Mesenchymal stem cell (in vitro differentiated cells and primary cell): Measurements from ENCODE around the gene RAPGEF1.
"Not testable (repeated sequence)": the region's sequence is repeated elsewhere in the genome, so short reads cannot be mapped to it uniquely, and the experiment has no call there.

Source experiments
- DNase-seq: peaks from one replicate; pipeline ENCODE4 v3.0.0-alpha.2; 2013
- H2AFZ ChIP-seq: one replicate; pipeline ENCODE4 v1.6.1; 2013; ENCODE audit warnings: low read depth, mild to moderate bottlenecking, control low read depth, inconsistent platforms, low read length, moderate library complexity
- H2AK5ac ChIP-seq: 2 replicates; pipeline ENCODE4 v1.6.1; 2013; ENCODE audit warnings: low read length, moderate library complexity, mild to moderate bottlenecking, inconsistent platforms; ENCODE audit not compliant: severe bottlenecking
- H2BK120ac ChIP-seq: one replicate; pipeline ENCODE4 v1.6.1; 2013; ENCODE audit warnings: low read depth, mild to moderate bottlenecking, inconsistent platforms, low read length, moderate library complexity
- H2BK12ac ChIP-seq, 2 experiments: one replicate each; pipeline ENCODE4 v1.6.1; 2013; ENCODE audit warnings: inconsistent platforms in 2 of 2, low read length in 2 of 2, mild to moderate bottlenecking in 2 of 2, moderate library complexity in 2 of 2, control low read depth in 1 of 2
- H2BK15ac ChIP-seq: one replicate; pipeline ENCODE4 v1.6.1; 2013; ENCODE audit warnings: mild to moderate bottlenecking, low read depth, inconsistent platforms; ENCODE audit not compliant: poor library complexity, severe bottlenecking
- H2BK5ac ChIP-seq: 2 replicates; pipeline ENCODE4 v1.6.1; 2013; ENCODE audit warnings: low read depth, mild to moderate bottlenecking, low read length, control low read depth, inconsistent platforms; ENCODE audit not compliant: poor library complexity, severe bottlenecking
- H3K14ac ChIP-seq, 2 experiments: one replicate each; pipeline ENCODE4 v1.6.1; 2013; ENCODE audit warnings: inconsistent platforms in 2 of 2, low read length in 2 of 2, control low read depth in 1 of 2, mild to moderate bottlenecking in 1 of 2, moderate library complexity in 1 of 2
- H3K18ac ChIP-seq, 2 experiments: one replicate each; pipeline ENCODE4 v1.6.1; 2013; ENCODE audit warnings: inconsistent platforms in 2 of 2, low read length in 2 of 2, control low read depth in 1 of 2, low read depth in 1 of 2, mild to moderate bottlenecking in 1 of 2
- H3K23ac ChIP-seq, 2 experiments: one replicate each; pipeline ENCODE4 v1.6.1; 2013; ENCODE audit warnings: inconsistent platforms in 2 of 2, low read length in 2 of 2, mild to moderate bottlenecking in 2 of 2, moderate library complexity in 2 of 2, control low read depth in 1 of 2
- H3K27ac ChIP-seq: 2 replicates; pipeline ENCODE4 v1.5.1; 2013; ENCODE audit warnings: mild to moderate bottlenecking, moderate library complexity, low read length, control low read depth, inconsistent platforms; ENCODE audit not compliant: poor library complexity, severe bottlenecking
- H3K27me3 ChIP-seq, 2 experiments: 2 replicates each; pipeline versions ENCODE4 v1.6.1 to v1.7.0; 2013; ENCODE audit warnings: low read length in 2 of 2, mild to moderate bottlenecking in 2 of 2, moderate library complexity in 2 of 2, control low read depth in 1 of 2, inconsistent platforms in 1 of 2; ENCODE audit not compliant: control insufficient read depth in 1 of 2, insufficient read depth in 1 of 2
- H3K36me3 ChIP-seq, 2 experiments: 2 replicates each; pipeline versions ENCODE4 v1.6.1 to v1.7.0; 2013; ENCODE audit warnings: low read length in 2 of 2, control low read depth in 1 of 2, inconsistent platforms in 1 of 2, low read depth in 1 of 2, mild to moderate bottlenecking in 1 of 2; ENCODE audit not compliant: insufficient read depth in 2 of 2, control insufficient read depth in 1 of 2
- H3K4ac ChIP-seq, 2 experiments: one replicate each; pipeline ENCODE4 v1.6.1; 2013; ENCODE audit warnings: inconsistent platforms in 2 of 2, low read length in 2 of 2, mild to moderate bottlenecking in 2 of 2, moderate library complexity in 2 of 2, control low read depth in 1 of 2, low read depth in 1 of 2
- H3K4me1 ChIP-seq: 2 replicates; pipeline ENCODE4 v1.6.1; 2013; ENCODE audit warnings: low read depth, low read length, control low read depth; ENCODE audit not compliant: control insufficient read depth, insufficient read depth
- H3K4me2 ChIP-seq: 2 replicates; pipeline ENCODE4 v1.6.1; 2013; ENCODE audit warnings: low read length, mild to moderate bottlenecking, inconsistent platforms; ENCODE audit not compliant: poor library complexity, severe bottlenecking
- H3K4me3 ChIP-seq, 2 experiments: 2 replicates each; pipeline versions ENCODE4 v1.5.1 to v1.7.0; 2013; ENCODE audit warnings: low read length in 2 of 2, mild to moderate bottlenecking in 2 of 2, control low read depth in 1 of 2, low read depth in 1 of 2; ENCODE audit not compliant: insufficient read depth in 1 of 2
- H3K79me1 ChIP-seq: replicated peaks from 2 replicates; pipeline ENCODE4 v1.6.1; 2013; ENCODE audit warnings: mild to moderate bottlenecking, control low read depth, low read length, inconsistent platforms; ENCODE audit not compliant: poor library complexity, severe bottlenecking
- H3K9ac ChIP-seq: 2 replicates; pipeline ENCODE4 v1.7.0; 2013; ENCODE audit warnings: mild to moderate bottlenecking, low read length, moderate library complexity
- H3K9me3 ChIP-seq: 2 replicates; pipeline ENCODE4 v1.7.0; 2013; ENCODE audit warnings: mild to moderate bottlenecking, low read length; ENCODE audit not compliant: control insufficient read depth
- H4K8ac ChIP-seq: one replicate; pipeline ENCODE4 v1.6.1; 2013; ENCODE audit warnings: inconsistent platforms, mild to moderate bottlenecking, low read length, moderate library complexity
- H4K91ac ChIP-seq: one replicate; pipeline ENCODE4 v1.6.1; 2013; ENCODE audit warnings: mild to moderate bottlenecking, low read length, inconsistent platforms
- WGBS: methylation state at CpG from one replicate; pipeline ENCODE4 v1.1.7; 2013; ENCODE audit warnings: mixed read lengths; 5-methylcytosine and 5-hydroxymethylcytosine counted together

RAPGEF1 gene

GRCh38 chr9:131550465-131550864 lies 189.4 kb downstream of the RAPGEF1 start:
- WGBS, result 95% methylated on average over 8 of the region's 8 CpGs
- H3K23ac ChIP-seq, H4K8ac ChIP-seq, DNase-seq, H2BK12ac ChIP-seq, H3K18ac ChIP-seq, H2AFZ ChIP-seq, H3K4me2 ChIP-seq, H4K91ac ChIP-seq, H2AK5ac ChIP-seq, H3K14ac ChIP-seq, H3K9ac ChIP-seq, H2BK15ac ChIP-seq, H3K79me1 ChIP-seq, H3K9me3 ChIP-seq, H3K4me3 ChIP-seq, H2BK5ac ChIP-seq, H3K4ac ChIP-seq, H3K36me3 ChIP-seq, H2BK120ac ChIP-seq, H3K27ac ChIP-seq: not testable (repeated sequence)
- Histone ChIP-seq H3K4me1 (peaks cover 16% of the 10 kb centered on the region), H3K27me3 (peaks cover 38 to 75% of the 10 kb centered on the region in 2 experiments)

GRCh38 chr9:131549186-131549585 lies 190.7 kb downstream of the RAPGEF1 start:
- not testable (repeated sequence) for H4K8ac ChIP-seq

GRCh38 chr9:131546336-131547084 lies 193.4 kb downstream of the RAPGEF1 start:
- Histone ChIP-seq H2BK12ac (no peak overlapping the region), H3K9me3 (peaks cover 28% of the 10 kb centered on the region), H3K4me2 (peak overlapping the region; percentile 37), H4K8ac (no peak overlapping the region), H3K4ac (no peak overlapping the region), H3K23ac (no peak overlapping the region), H3K14ac (no peak overlapping the region), H3K18ac (no peak overlapping the region), H3K27me3 (peaks cover 24 to 56% of the 10 kb centered on the region in 2 experiments), H2AFZ (no peak overlapping the region), H3K79me1 (no peaks in the 10 kb centered on the region), H3K4me1 (peaks cover 18% of the 10 kb centered on the region), H2BK15ac (no peak overlapping the region), H2BK120ac (no peak overlapping the region), H2BK5ac (no peak overlapping the region), H4K91ac (no peak overlapping the region), H3K36me3 (no peaks in the 10 kb centered on the region), H3K4me3 (peak overlapping the region in 1 of 2 experiments; percentile 73), H3K27ac (no peak overlapping the region), H2AK5ac (no peak overlapping the region), H3K9ac (peak overlapping the region; percentile 51)
- WGBS, result 9% methylated on average over 46 of the region's 49 CpGs
- DNase-seq, result peak; percentile 46

More at GRCh38 chr9:131549186-131549585, 190.7 kb downstream of the RAPGEF1 start:
- Histone ChIP-seq H3K27me3 (peaks cover 31 to 76% of the 10 kb centered on the region in 2 experiments), H3K4me1 (peaks cover 18% of the 10 kb centered on the region)
- DNase-seq, H3K9me3 ChIP-seq, H3K27ac ChIP-seq, H3K9ac ChIP-seq, H2AK5ac ChIP-seq, H3K18ac ChIP-seq, H2BK12ac ChIP-seq, H3K4me3 ChIP-seq, H3K79me1 ChIP-seq, H3K23ac ChIP-seq, H2BK5ac ChIP-seq, H4K91ac ChIP-seq, H2AFZ ChIP-seq, H2BK120ac ChIP-seq, H2BK15ac ChIP-seq, H3K4ac ChIP-seq, H3K4me2 ChIP-seq, H3K14ac ChIP-seq, H3K36me3 ChIP-seq: not testable (repeated sequence)
- WGBS, result 86% methylated on average over 10 of the region's 10 CpGs

- Histone ChIP-seq H2AK5ac (no peak overlapping the region), H4K91ac (no peak overlapping the region), H3K14ac (no peak overlapping the region), H3K23ac (no peak overlapping the region), H3K4me3 (peak overlapping the region in 1 of 2 experiments; percentile 20), H2BK12ac (no peak overlapping the region), H3K18ac (no peak overlapping the region), H3K79me1 (no peaks in the 10 kb centered on the region), H3K4ac (no peak overlapping the region), H4K8ac (no peak overlapping the region), H3K4me2 (peak overlapping the region; percentile 42), H2BK120ac (no peak overlapping the region), H3K36me3 (no peaks in the 10 kb centered on the region), H2AFZ (no peak overlapping the region), H2BK15ac (no peak overlapping the region), H3K9ac (no peak overlapping the region), H3K4me1 (peaks cover 18% of the 10 kb centered on the region), H3K27me3 (peaks cover 24 to 56% of the 10 kb centered on the region in 2 experiments), H3K27ac (no peak overlapping the region), H3K9me3 (peaks cover 28% of the 10 kb centered on the region), H2BK5ac (no peak overlapping the region)
- 32% methylated on average over 29 of the region's 30 CpGs for WGBS
- no peak for DNase-seq
These were observed 194.0 kb downstream of the RAPGEF1 start for GRCh38 chr9:131545786-131546335.
